Erythroblast (primary cell): Measurements from ENCODE around the gene ADCY1.

ENCODE experiments used
- DNase-seq, 2 experiments: peaks; one replicate each; lab custom pipeline; 2025; lab: John Stamatoyannopoulos, UW
- GATA1 ChIP-seq: IDR thresholded peaks from 2 replicates; pipeline ENCODE4 v1.6.1; 2011; ENCODE audit warnings: low read depth, mild to moderate bottlenecking, control low read depth, low read length, moderate library complexity
- POLR2A ChIP-seq: IDR thresholded peaks from 2 replicates; pipeline ENCODE4 v1.6.1; 2011; ENCODE audit warnings: mild to moderate bottlenecking, low read length

Gene ADCY1

DNA sequence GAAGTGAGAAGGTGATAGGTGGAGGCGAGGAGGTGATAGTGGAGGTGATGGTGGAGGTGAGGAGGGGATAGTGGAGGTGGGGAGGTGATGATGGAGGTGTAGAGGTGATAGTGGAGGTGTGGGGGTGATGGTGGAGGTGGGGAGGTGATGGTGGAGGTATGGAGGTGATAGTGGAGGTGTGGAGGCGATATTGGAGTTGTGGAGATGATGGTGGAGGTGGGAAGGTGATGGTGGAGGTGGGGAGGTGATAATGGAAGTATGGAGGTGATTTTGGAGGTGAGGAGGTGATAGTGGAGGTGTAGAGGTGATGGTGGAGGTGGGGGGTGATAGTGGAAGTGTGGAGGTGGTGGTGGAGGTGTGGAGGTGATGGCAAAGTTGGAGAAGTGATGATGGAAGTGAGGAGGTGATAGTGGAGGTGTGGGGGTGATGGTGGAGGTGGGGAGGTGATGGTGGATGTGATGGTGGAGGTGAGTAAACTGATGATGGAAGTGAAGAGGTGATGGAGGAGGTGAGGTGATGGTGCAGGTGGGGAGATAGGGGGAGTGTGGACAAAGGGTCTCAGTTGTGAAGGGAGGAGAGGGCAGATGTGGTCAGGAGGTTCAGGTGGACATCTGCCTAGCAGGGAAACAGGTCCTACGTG, 36.6 kb downstream of the ADCY1 start:
- no peak for DNase-seq
- TF ChIP-seq POLR2A (no peak), GATA1 (no peak)

DNA sequence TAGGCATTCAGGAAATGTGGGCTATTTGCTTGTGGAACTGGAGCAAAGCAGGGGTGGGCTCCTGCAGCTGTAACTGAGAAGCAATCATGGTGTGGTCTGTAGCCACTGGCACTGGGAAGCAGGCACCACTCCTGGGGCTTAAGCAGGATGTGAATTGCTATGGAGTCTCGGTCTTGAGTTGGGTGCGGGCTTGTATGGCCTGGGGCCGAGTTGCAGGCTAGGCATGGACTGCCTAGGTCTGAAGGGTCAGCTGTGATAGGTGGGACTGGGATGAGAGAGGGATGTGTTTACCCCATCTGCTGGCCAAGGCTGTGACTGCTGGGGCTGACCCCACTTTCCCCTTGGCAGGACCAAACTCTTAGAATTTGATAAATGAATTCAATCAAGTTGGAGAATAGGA, 43.0 kb downstream of the ADCY1 start:
- TF ChIP-seq GATA1 (no peak), POLR2A (no peak)
- DNase-seq, result no peak

DNA sequence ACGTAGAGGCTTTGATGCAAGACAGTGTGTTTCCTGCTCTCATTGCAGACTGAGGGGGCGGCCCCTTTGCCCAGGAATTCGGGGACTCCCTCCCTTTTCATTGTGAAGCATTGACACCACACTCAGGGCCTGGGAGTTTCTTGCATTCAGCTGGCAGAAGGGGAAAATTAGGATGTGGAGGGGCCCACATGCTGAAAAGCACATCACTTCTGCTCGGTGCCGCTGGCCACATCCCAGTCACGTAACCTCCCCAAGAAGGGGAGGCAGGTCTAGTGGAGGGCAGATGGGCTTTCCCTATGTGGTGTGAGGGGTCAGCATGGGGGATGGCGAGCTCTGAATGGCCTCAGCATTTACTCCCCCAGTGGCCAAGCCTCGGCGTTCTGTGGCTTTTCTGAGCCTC, 47.9 kb downstream of the ADCY1 start:
- no peak for DNase-seq
- TF ChIP-seq GATA1, result no peak
- no peak for TF ChIP-seq POLR2A

DNA sequence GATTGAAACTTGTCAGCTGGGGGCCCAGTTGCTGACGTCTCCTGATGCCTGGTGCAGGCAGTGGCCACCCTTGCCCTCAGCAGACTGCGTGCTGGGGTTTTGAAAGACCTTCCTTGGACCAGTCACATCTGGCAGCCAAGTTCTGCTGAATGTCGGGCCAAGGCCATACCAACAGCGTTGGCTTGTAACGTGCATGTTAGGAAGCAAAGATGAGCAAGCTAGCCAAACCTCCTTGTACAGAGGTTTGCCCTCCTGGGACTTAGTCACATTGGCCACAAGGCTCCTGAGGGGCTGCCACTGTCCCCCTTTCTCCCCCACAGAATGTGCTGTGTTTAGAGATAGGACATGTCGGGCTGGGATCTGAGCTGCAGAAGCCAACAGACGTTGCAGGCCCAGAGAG, 49.0 kb downstream of the ADCY1 start:
- no peak for TF ChIP-seq GATA1
- no peak for TF ChIP-seq POLR2A

DNA sequence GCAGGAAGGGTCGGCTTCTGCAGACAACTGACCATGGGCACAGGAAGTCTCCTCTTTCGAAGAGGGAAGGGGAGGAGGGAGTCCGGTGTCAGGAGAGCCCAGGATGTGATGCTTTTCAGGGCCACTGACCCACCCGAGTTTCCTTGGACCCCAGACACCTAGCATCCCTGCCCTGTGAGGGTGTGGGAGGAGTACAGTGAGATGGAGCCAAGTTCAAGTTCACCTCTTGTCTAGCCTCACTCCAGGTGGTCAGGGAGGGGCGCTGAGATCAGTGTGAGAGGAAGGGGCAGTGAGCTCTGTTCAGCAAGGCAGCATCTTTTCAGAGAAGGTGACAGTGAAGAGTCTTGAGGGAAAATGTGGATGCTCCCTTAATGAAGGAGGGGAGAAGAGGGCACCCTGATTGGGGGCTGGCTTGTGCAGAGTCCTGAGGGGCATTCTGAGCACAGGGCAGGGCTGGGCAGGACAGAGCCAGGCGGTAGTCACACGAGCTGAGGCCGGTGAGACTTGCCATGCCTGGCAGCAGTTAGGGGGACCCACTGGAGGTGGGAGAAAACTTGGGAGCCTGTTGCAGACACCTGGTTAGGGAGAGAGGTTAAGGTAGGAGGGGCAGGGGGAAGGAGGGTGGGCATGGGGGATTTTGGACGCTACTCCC, 49.7 kb downstream of the ADCY1 start:
- TF ChIP-seq GATA1, result no peak
- TF ChIP-seq POLR2A, result no peak
- no peak for DNase-seq

More for the DNA sequence above, 49.0 kb downstream of the ADCY1 start:
- DNase-seq, result no peak

DNA sequence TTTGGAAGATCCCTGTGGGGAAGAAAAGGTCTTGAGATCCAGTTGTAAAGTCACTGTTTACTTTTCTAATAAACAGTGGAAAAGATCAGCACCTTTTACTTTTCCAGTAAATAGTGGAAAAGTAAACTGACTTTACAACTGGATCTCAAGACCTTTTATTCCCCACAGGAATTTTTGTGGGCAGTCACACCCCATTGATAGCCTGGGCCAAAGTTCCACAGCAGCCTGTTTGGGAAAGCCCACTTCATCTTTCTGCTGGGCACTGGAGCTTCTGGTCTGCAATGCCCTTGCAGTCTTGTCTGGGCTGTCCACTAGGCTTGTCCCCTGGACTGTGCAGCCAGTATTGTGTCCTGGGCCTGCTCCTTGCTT, 50.2 kb downstream of the ADCY1 start:
- no peak for DNase-seq
- TF ChIP-seq GATA1 (no peak), POLR2A (no peak)

DNA sequence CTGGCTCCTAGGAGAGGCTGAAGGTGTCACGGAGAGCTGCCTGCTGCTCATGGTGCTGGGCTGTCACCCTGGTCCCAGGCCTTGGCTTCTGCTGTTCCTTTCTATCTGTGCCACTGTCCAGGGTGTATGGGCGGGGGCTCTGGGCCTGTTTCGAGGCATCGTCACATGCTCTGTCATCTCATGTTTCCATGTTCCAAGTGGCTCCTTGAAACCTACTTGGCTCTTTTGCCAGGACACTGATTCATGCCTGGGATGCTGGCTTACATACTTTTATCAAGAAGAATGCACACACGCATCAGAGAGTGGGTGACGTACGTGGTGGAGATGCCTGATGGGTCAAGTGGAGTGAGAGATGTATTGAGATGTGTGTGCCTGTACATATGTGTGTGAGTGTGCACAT, 50.9 kb downstream of the ADCY1 start:
- TF ChIP-seq POLR2A (no peak), GATA1 (no peak)
- DNase-seq, result no peak

DNA sequence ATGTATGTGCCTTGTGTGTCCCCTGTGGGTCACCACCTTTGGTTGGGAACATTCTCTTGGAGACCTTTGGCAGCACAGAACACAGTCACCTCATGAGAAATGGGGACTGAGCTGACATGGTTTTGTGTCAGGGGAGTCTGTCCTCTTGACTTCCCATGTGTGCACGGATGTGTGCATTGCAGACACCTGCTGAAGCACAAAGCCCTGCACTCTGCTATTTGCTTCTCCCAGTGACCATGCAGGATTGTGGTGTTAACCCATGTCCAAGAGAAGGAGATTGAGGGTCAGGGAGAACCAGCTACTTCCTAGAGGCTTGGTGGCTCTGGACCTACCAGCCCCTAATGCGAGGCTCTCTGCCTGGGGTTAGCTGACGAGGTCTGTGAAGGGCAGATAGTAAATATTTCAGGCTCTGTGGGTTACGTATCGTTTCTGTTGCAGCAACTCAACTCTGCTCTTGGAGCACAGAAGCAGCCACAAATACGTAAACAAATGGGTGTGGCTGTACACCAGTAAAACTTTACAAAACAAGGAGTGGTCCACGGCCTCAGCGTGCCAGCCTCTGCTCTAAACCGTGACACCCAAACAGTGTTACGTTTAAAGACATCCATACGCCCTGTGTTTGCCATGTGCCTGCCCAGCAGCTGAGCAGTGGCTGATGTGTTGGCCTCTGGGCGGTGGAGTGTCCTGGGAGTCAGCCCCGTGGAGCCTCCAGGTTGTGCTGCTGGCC, 51.7 kb downstream of the ADCY1 start:
- DNase-seq, result no peak
- TF ChIP-seq GATA1, result no peak
- no peak for TF ChIP-seq POLR2A

DNA sequence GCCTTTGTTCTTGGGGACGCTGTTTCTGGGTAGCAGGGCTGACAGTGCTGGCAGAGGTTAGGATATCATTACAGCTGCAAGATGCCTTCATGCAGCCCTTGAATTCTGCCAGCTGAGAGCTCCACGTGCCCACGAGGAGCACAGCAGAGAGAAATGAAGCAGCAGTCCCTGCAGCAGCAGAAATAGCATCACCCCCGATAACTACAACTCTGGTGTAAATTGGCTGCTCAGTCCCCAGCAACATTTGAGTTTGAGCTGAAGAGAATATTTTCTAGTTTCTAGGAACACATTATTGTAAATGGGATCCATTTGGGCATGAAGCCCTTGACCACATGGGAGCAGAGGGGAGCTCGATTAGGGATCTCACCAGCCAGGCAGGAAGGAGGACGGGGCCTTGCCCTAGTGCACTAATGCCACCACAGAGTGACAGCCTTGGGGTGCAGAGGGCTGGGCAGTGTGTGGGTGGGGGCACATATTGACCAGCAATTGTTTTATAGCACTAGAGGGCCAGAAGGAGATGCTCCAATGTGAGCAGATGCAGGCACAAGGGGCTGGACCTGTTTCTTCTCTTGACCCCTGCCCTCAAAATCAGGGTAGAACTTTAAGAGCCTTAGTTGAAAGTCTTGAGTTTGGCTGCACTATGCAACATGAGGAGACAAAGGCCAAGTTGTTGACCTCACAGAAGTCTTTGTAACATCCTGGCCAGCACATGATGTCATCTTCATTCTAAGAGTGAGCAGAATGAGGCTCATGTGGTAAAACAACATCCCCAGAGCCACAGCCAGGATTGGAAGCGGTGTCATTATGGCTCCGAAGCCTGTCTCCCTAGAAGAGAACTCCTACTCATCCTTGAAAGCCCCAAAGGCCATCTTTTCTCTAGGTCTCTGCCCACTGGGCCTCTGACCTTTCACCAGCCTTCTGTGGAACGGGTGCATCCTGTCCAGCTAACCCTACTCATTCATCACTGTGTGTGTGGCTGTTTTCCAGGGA, 52.6 kb downstream of the ADCY1 start:
- TF ChIP-seq POLR2A (no peak), GATA1 (no peak)

DNA sequence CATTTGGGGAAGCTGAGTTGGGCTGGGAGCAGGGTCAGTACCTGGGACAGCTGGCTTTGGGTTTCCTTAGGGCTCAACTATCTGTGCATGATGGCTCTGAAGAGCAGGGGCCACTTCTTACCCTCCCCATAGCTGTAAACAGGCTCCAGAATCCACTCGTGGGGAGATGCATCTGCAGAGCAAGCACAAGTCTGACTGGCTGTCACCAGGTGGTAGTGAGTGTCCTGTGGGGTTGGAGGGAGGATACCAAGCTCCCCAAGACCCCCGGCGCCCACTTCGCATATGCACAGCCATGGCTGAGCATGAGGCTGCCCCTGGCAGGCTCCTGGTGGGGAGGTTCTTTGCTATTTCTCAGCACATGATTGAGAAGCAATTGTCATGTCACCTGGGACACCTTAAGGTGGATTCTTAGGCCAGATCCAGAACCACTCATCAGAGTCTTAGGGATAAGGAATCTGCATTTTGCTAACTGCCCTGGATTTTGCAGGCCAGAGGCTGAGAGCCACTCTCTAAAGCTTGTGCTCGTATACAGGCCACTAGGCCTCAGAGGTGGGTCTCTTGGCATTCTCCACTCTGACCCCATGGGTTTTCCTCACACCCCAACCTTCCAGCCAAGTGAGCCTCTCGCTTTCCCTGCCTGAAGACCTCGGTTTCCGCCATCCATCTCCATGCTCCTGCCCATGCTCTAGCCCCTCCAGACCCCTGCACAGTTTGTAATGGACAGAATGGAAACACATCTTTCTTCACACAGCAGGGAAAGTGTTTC, 53.7 kb downstream of the ADCY1 start:
- TF ChIP-seq GATA1 (no peak), POLR2A (no peak)
- no peak for DNase-seq

More for the DNA sequence above, 52.6 kb downstream of the ADCY1 start:
- DNase-seq, result no peak

DNA sequence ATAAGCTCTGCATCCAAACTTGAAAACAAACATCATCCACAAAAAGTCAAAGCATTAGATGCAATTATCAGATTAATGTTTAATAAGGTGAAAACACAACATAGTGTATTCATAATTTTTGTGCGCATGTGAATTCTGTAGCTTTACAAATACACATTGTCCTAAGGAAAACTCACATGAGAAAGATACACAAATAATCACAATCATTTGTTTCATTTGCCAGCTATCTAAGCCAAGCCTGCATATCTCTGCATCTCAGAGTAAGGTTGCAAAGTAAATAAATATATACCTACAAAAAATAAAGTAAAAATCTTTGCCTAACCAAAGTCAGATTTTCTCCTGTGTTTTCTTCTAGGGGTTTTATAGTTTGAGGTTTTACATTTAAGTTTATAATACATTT, 57.4 kb downstream of the ADCY1 start:
- TF ChIP-seq GATA1 (no peak), POLR2A (no peak)
- DNase-seq, result no peak

DNA sequence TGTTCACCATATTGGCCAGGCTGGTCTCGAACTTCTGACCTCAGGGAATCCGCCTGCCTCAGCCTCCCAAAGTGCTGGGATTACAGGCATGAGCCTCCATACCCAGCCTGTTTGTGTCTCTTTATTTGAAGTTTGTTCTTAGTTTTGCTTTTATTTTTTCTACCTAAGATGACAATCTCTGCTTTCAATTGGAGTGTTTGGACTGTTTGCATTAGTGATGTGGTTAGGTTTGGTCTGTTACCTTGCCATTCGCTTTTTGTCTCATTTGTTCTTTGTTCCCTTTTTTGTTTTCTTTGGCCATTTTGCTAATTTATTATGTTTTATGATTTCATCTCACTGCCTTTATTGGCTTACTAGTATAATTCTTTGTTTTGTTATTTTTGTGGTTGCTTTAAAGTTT, 62.6 kb downstream of the ADCY1 start:
- DNase-seq, result no peak
- TF ChIP-seq POLR2A (no peak), GATA1 (no peak)

DNA sequence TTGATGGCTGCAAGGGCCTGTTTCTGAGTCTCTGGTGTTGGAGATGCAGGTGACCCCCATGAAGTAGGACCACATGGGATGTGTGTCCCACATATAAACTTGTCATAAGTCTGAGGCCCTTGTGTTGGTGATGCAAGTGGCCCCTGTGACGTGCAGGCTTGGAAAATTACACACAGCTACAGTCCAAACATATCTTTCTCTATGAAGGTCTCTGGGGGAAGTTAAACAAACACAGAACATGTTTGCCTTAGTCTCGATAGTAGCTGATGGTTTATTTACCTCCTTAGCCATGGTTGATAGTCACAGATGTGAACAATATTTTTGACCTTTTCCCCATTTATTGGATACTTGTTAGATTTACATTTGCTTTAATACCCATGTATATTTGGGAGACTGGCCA, 64.7 kb downstream of the ADCY1 start:
- DNase-seq, result no peak
- no peak for TF ChIP-seq POLR2A
- no peak for TF ChIP-seq GATA1
